NCI-H1417 (cell line): ENCODE data around the gene NRXN3.
A peak's percentile ranks its signal among the peaks of the same experiment; 100 is the strongest.

Source experiments
- DNase-seq, 3 experiments: peaks; one replicate each; lab custom pipeline; 2025; lab: John Stamatoyannopoulos, UW

Gene NRXN3

GRCh38 chr14:79411403-79412174 is 1241.4 kb downstream of the NRXN3 start:
- DNase-seq, result no peak

- DNase-seq, result peak in 1 of 3 experiments; percentile 17
Measured at GRCh38 chr14:79412822-79413221, 1242.6 kb downstream of the NRXN3 start.

- no peak for DNase-seq
Measured at GRCh38 chr14:79413734-79414428, 1243.7 kb downstream of the NRXN3 start.

- DNase-seq, result no peak
Measured at GRCh38 chr14:79415726-79416125, 1245.6 kb downstream of the NRXN3 start.

- DNase-seq, result no peak
Measured at GRCh38 chr14:79417961-79418360, 1247.8 kb downstream of the NRXN3 start.

- DNase-seq, result peak in 1 of 3 experiments; percentile 86
Measured at GRCh38 chr14:79418649-79419415, 1248.7 kb downstream of the NRXN3 start.

GRCh38 chr14:79419571-79420327 is 1249.6 kb downstream of the NRXN3 start:
- DNase-seq, result no peak

GRCh38 chr14:79420725-79421124 is 1250.6 kb downstream of the NRXN3 start:
- no peak for DNase-seq

- DNase-seq, result no peak
Measured at GRCh38 chr14:79421811-79422210, 1251.6 kb downstream of the NRXN3 start.

- no peak for DNase-seq
Measured at GRCh38 chr14:79424462-79424861, 1254.3 kb downstream of the NRXN3 start.

- DNase-seq, result peak in 2 of 3 experiments; percentile 15 to 49
Measured at GRCh38 chr14:79426103-79426755, 1256.1 kb downstream of the NRXN3 start.

GRCh38 chr14:79432640-79433039 is 1262.5 kb downstream of the NRXN3 start:
- no peak for DNase-seq

- no peak for DNase-seq
Measured at GRCh38 chr14:79436335-79436734, 1266.2 kb downstream of the NRXN3 start.

- no peak for DNase-seq
Measured at GRCh38 chr14:79437951-79438350, 1267.8 kb downstream of the NRXN3 start.

- DNase-seq, result peak in 1 of 3 experiments; percentile 30
Measured at GRCh38 chr14:79438696-79439342, 1268.6 kb downstream of the NRXN3 start.

GRCh38 chr14:79442786-79443185 is 1272.6 kb downstream of the NRXN3 start:
- no peak for DNase-seq

GRCh38 chr14:79443602-79444001 is 1273.4 kb downstream of the NRXN3 start:
- DNase-seq, result no peak

GRCh38 chr14:79448960-79449359 is 1278.8 kb downstream of the NRXN3 start:
- no peak for DNase-seq

- no peak for DNase-seq
Measured at GRCh38 chr14:79451601-79452000, 1281.4 kb downstream of the NRXN3 start.

GRCh38 chr14:79453276-79453675 is 1283.1 kb downstream of the NRXN3 start:
- no peak for DNase-seq

- DNase-seq, result no peak
Measured at GRCh38 chr14:79464468-79464867, 1294.3 kb downstream of the NRXN3 start.
